Measurements from ENCODE around the gene NUF2. TPM values are rescaled to one million over a fixed set of nuclear protein-coding genes. Genes with fewer than 3 reads are reported as not detected.
"Not testable (repeated sequence)": the region's sequence is repeated elsewhere in the genome, so short reads cannot be mapped to it uniquely, and the experiment has no call there.

NUF2 gene
- total RNA-seq, 4 donors from 2014 or later: 2.9 to 13.4 (median 8.2) TPM

GRCh38 chr1:163290025-163290640 lies 31.6 kb upstream of the NUF2 start:
- TF ChIP-seq POLR2A (IDR thresholded peaks at IDR 0.05) (no peak), CTCF (IDR thresholded peaks at IDR 0.05) (no peak)
- H3K9me3 ChIP-seq: no peaks in the 10 kb centered on the region
- H3K27ac ChIP-seq: peak overlapping the region in 2 of 4 donors; percentile 23 to 37
- no peak for DNase-seq
- H3K27me3 ChIP-seq: no peaks in the 10 kb centered on the region
- intact Hi-C loops (cut with DNase I): no loop called here
- peaks cover 0 to 12% (median 0%) of the 10 kb centered on the region in 3 donors for H3K4me1 ChIP-seq
- 59% methylated on average over 6 of the region's 6 CpGs for WGBS, 2 donors
- no peak overlapping the region for H3K4me3 ChIP-seq
- no peaks in the 10 kb centered on the region for H3K36me3 ChIP-seq

- no peak overlapping the region for H3K4me3 ChIP-seq
- no peaks in the 10 kb centered on the region for H3K27me3 ChIP-seq
- no peaks in the 10 kb centered on the region for H3K36me3 ChIP-seq
- TF ChIP-seq CTCF (IDR thresholded peaks at IDR 0.05) (no peak), POLR2A (IDR thresholded peaks at IDR 0.05) (no peak)
- H3K4me1 ChIP-seq: peaks cover 0 to 12% (median 0%) of the 10 kb centered on the region in 3 donors
- WGBS, 2 donors: 84 to 91% methylated on average over 3 of the region's 3 CpGs
- no peak for DNase-seq
- H3K27ac ChIP-seq: no peak overlapping the region
- H3K9me3 ChIP-seq: no peaks in the 10 kb centered on the region
- intact Hi-C loops (cut with DNase I): no loop called here
These were observed 30.3 kb upstream of the NUF2 start for GRCh38 chr1:163291461-163291860.

GRCh38 chr1:163292153-163292552 lies 29.6 kb upstream of the NUF2 start:
- peaks cover 0 to 12% (median 0%) of the 10 kb centered on the region in 3 donors for H3K4me1 ChIP-seq
- intact Hi-C loops (cut with DNase I); H3K27me3 ChIP-seq; H3K9me3 ChIP-seq; H3K36me3 ChIP-seq; DNase-seq; H3K27ac ChIP-seq; H3K4me3 ChIP-seq: not testable (repeated sequence)
- WGBS, 2 donors: 95 to 96% methylated on average over 2 of the region's 2 CpGs

GRCh38 chr1:163293497-163293896 lies 28.3 kb upstream of the NUF2 start:
- WGBS, 2 donors: 86 to 90% methylated on average over 1 of the region's 1 CpG
- H3K27ac ChIP-seq; H3K36me3 ChIP-seq; DNase-seq; H3K9me3 ChIP-seq; intact Hi-C loops (cut with DNase I); H3K27me3 ChIP-seq; H3K4me3 ChIP-seq: not testable (repeated sequence)
- H3K4me1 ChIP-seq: peaks cover 0 to 12% (median 0%) of the 10 kb centered on the region in 3 donors

GRCh38 chr1:163295949-163296348 lies 25.8 kb upstream of the NUF2 start:
- TF ChIP-seq POLR2A (IDR thresholded peaks at IDR 0.05) (no peak), CTCF (IDR thresholded peaks at IDR 0.05) (no peak)
- WGBS, 2 donors: 90 to 95% methylated on average over 2 of the region's 2 CpGs
- Histone ChIP-seq H3K4me1 (peaks cover 0 to 4% (median 0%) of the 10 kb centered on the region in 3 donors), H3K9me3 (no peaks in the 10 kb centered on the region), H3K27me3 (no peaks in the 10 kb centered on the region), H3K4me3 (no peak overlapping the region), H3K27ac (no peak overlapping the region), H3K36me3 (no peaks in the 10 kb centered on the region)
- no peak for DNase-seq
- intact Hi-C loops (cut with DNase I): no loop called here

GRCh38 chr1:163296504-163297263 lies 25.1 kb upstream of the NUF2 start:
- WGBS, 2 donors: 85% methylated on average over 1 of the region's 1 CpG
- TF ChIP-seq POLR2A (IDR thresholded peaks at IDR 0.05): no peak
- no peak for TF ChIP-seq CTCF (IDR thresholded peaks at IDR 0.05)

More at GRCh38 chr1:163296504-163297263, 25.1 kb upstream of the NUF2 start:
- H3K27me3 ChIP-seq: no peaks in the 10 kb centered on the region
- H3K4me1 ChIP-seq: no peaks in the 10 kb centered on the region
- no peak for DNase-seq
- no peaks in the 10 kb centered on the region for H3K36me3 ChIP-seq
- H3K27ac ChIP-seq: no peak overlapping the region
- no peak overlapping the region for H3K4me3 ChIP-seq
- intact Hi-C loops (cut with DNase I): no loop called here
- no peaks in the 10 kb centered on the region for H3K9me3 ChIP-seq
